Measurements from ENCODE around the gene GCH1.

Gene GCH1

DNA sequence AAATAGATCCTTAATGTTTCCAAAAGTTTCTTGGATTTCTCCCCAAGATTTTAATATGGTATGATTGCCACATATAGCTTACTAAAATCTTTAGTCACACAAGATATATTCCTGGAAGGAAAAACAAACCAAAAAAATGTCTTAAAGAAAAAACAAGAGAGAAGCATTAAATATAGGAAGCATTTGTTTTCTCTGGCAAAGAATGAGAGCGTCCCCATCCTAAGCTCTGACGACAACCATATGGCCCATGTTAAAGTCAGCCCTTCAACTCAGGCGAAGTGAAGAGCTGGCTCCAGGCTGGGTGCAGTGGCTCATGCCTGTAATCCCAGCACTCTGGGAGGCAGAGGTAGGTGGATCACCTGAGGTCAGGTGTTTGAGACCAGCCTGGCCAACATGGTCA lies 35.6 kb downstream of the GCH1 start:
- no peak for DNase-seq (ENCODE audit: low read depth in 2 of 2)

DNA sequence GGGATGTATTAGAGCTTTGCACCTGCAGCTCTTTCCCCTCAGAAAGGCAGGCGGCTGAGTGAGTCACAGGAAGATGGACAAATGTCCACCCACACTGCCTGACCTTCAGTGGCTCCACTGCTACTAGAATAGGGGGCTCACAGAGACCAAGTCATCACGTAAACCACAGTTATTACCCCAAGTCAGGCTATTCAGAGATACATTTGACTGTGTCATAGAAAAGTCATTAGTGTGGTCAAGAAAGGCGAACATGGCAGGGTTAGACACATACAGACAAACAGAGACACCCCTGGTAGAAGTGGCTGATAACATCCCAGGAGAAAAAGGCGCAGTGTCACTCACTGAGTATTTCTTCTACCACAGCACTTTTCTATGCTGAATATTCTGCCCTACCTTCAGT lies 36.0 kb downstream of the GCH1 start:
- no peak for DNase-seq (ENCODE audit: low read depth in 2 of 2)

DNA sequence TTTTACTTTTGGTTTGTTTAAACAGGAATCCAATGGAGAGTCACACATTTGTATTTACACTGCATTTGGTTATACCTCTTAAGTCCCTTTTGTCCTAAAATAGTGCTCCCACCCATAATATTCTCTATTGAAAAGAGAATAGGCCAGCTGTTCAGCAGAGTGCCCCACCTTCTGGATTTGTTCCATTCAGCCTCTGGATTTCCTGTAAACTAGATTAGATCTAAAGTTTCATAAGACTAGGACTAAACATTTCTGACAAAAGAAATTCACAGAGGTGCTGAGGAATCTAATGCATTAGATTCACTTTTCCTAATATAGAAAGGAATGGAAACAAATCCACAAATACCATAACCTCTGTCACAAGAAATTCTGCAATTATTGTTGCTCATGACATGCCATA lies 38.1 kb downstream of the GCH1 start:
- no peak for DNase-seq (ENCODE audit: low read depth in 2 of 2)

DNA sequence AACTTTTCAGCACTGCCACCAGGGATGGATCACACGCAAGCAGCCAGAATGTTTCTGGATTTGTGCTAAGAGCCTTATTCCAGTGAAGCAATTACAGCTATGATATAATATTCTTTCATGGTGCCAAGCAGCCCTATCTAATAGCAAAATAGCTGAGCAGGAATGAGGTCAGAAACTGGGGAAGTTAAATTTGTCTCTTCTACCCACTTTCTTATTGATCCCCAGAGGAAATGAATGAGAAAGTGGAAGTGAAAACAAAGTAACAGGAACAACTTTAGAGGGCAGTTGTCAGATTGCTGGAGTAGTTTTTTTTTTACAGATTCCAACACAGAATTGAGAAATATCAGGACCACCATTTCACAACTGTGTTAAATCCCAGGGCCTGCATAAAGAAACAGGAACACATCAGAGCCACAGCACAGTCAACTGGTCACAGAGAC lies 44.8 kb downstream of the GCH1 start:
- no peak for DNase-seq (ENCODE audit: low read depth in 2 of 2)

DNA sequence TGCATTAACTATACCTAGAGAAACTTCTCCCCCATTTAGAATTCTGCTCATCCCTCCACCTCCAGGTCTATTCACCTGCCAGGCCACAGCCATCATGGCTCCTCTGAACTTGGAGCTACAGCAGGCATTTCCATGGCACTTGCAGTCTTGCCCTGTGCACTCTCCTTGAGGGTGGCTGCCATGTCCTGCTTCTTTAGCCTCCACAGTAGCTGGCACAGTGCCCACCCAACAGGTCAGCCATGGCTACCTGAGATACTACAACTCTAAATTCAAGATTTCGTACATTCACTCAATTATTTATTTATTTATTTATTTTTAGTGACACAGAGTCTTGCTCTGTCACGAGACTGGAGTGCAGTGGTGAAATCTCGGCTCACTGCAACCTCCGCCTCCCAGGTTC lies 46.5 kb downstream of the GCH1 start:
- DNase-seq (ENCODE audit: low read depth in 2 of 2) = no peak

DNA sequence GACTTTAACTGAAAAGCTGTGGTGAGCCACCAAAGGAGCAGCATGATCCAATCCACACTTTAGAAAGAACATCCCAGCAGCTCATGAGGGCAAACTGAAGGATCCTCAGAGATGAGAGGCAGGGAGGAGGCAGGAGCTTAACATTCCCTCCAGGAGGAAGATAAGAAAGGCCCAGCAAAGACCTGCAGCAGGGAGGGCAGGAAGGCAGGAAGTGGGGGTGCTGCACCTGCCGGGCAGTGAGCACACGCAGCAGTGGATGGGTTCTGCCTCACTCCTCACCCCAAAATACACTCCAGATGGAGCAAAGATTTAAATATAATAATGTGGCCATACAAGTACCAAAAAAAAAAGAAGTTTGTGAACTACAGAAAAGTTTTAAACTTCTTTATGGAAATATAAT lies 48.4 kb downstream of the GCH1 start:
- no peak for DNase-seq (ENCODE audit: low read depth in 2 of 2)

DNA sequence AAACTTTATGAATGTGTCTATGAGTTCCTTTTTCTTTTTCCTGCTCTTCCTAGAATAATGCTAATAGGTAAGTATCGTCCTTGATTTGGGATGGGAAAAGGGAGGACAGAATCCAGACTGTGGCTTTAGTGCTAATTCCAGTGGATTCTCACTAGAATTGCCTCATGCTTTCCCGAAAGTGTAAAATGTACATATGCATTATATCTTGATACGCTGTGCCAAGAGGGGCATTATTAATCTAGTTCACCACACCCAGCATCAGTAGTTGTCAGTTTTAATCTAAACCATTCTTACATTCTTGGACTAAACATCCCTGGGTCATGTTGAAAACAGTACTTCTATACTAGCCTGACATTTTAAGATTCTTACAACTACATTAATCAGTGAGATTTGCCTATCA lies 49.3 kb downstream of the GCH1 start:
- no peak for DNase-seq (ENCODE audit: low read depth in 2 of 2)

DNA sequence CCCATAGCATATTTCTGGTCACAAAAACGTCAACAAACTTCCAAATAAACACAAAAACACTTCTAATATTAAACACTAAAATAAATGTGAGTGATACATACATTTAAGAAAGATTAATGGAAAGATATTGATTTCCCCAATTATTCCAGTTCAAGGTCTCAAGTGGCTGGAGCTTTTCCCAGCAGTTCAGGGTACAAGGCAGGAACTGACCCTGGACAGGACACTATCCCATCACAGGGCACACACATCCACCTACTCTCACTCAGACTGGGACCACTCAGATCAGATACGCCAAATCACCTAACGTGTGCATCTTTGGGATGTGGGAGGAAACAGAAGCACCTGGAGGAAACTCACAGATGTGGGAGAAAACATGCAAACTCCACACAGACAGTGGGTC lies 50.4 kb downstream of the GCH1 start:
- no peak for DNase-seq (ENCODE audit: low read depth in 2 of 2)

DNA sequence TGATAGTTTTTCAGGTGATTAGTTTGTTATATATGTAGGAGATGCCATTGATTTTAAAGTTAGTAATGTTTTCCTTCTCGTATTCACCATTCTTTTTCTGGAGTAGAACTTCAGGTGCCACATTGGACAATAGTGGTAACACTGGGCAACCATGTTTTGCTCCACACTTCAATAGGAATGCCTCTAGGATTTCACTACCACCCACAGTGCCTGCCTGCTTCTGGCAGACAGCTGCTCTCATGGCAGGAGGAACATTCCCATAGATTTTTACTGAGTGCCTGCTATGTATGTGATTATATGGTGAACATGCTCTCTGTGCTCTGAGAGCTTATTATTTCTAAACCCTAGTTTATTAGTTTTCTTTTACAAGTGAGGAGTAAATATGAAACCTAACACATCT lies 53.7 kb downstream of the GCH1 start:
- DNase-seq (ENCODE audit: low read depth in 2 of 2) = no peak

DNA sequence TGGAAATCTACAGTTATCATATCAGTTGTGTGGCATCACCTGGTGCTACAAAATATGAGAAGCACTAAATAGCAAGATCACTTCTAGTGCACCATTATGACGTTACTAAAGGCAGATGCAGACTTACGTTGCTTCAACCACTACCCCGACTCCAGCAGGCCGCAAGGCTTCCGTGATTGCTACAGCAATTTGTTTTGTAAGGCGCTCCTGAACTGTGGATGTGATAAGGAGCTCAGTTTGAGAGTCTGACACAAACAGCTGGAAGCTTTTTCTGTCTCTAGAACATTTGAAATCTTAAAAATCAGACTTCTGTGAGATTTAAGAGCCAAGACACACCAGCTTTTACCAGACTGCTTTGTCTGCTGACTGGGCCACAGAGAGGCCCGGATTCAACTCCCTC lies 57.0 kb downstream of the GCH1 start:
- no peak for DNase-seq (ENCODE audit: low read depth in 2 of 2)

DNA sequence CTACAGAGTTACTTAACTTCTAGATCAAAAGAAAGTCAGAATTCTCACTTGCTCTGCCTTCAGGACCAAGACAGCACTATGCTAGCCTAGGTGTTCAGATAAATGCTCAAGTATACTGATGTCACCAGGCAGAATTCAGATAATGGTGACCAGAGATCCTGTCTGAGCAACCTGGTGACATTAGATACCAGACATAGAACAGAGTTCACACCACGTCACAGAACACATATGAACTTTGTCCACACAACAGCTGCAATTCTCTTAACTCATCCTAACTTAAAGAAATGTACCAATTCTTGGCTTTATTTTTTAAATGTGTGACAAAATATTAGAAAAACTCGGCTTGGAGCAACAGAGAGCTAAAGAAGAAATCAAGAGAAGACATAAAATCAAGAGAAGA lies 58.1 kb downstream of the GCH1 start:
- DNase-seq (ENCODE audit: low read depth in 2 of 2) = no peak

DNA sequence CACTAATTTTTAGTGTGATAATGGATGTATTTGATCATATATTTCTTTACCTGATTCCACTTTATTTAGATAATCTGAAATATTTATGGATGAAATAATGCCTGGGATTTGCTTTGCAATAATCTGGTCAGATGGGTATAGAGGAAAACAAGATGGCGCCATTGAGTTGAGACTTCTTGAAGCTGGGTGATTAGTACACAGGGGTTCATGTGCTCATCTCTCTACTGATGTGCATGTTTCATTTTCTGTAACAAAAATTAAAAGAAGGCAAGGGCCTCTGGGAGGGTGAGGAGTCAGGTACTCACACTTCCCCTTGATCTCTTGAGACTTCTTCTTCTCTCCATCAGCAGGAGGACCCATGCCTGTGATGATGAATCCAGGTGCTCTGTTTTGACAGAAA lies 61.8 kb downstream of the GCH1 start:
- DNase-seq (ENCODE audit: low read depth in 2 of 2) = no peak

DNA sequence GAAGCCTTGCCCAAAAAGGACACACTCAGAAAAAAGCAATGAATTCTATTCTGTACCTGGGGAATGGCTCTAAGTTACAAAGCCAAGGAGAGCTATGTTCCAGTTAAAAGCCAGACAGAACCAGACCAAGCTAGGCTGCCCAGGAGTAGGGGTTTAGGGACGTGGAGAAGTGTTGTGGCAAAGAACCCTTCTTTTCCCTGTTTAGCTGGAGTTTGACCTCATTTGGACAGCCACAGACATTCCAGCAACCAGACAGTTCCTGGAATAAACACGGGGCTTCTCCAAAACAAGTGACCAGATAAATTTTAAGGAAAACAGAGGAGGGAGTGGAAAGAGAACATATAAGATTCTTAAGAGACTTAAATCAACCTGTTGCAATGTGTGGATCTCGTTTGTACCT lies 62.3 kb downstream of the GCH1 start:
- DNase-seq (ENCODE audit: low read depth in 2 of 2) = no peak

DNA sequence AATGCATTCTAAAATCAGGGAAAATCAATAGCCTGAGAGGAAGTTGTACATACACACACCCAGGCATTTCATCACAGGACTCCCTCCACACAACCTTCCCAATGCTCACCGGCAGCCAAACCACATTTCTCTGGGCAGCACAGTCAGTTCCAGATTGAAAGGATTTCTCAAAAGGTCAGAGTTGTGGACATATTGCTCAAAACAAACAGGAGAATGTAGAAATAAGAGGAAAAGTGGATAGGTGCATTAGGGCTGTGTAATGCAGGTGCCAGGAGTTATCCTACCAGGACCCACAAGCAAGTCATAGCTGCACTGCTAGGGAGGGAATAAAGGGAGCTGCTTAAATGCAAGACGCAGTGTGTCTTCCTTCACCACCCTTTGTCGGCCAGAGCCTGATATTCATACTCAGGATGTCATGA lies 62.9 kb downstream of the GCH1 start:
- no peak for DNase-seq (ENCODE audit: low read depth in 2 of 2)

DNA sequence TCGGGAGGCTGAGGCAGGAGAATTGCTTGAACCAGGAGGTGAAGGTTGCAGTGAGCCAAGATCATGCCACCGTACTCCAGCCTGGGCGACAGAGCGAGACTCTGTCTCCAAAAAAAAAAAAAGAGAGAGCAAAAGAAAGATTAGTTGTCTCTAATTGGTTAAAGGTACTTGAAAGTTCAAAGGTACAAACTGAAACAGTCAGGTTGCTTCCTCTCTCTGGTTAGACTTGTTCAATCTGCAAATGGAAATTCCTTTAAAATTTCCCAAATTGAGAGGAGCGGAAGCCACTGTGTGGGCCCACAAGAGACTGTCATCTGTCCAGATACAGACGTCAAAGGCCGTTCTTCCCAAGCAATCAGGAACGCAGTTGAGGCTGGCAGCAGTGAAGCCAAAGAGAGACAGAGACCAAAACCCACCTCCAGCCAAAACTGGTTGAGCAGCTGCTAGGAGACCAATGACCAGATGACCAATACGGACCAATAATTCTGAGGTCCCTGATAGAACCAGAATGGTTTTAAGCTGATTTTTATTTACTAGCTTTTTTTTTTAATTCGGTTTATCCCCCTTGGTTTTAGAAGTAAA lies 63.6 kb downstream of the GCH1 start:
- DNase-seq (ENCODE audit: low read depth in 2 of 2) = no peak

DNA sequence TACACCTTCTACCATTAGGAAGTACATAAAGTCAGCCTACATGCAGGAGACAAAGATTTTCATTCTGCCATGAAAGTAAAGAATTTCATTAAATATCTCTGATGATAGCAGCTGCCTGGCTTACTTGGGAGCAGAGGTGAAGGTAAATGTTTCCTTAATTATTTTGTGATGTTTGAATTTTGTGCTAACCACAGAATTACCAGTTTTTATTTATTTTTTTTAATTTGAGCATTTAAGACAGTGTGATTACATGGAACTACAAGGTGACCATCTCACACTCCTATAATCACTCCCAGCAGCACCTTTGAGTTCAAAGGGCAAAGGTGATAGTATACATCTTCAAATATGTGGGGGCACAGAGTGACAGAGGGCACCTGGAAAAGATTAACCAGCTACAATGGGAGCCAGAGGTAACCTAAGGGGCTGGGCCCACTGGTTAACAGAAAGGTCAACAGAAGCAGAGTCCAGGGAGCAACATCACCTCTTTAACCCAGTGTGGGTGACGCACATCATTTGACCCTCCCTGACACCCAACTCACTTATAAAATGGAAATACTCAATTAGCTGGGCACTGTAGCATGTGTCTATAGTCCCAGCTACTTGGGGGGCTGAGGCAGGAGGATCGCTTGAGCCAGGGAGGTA lies 65.0 kb downstream of the GCH1 start:
- no peak for DNase-seq (ENCODE audit: low read depth in 2 of 2)

DNA sequence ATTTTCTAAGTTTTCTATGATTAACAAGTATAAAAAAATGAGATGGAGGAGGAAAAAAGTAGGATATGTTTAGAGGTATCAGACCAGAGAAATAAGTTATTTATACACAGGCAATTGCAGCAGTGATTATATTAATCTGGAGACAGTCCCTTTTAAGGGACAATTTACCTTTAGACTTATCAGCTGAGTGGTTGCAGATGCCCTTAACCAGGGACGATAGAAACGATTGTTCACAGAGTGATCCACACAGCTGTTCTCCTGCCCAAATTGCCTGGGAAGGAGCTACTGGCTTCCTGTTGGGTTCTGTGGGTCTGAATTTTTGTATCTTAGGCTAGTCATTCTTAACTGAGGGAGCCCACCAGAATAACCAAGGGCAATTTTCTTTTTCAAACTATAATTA lies 66.4 kb downstream of the GCH1 start:
- no peak for DNase-seq (ENCODE audit: low read depth in 2 of 2)

DNA sequence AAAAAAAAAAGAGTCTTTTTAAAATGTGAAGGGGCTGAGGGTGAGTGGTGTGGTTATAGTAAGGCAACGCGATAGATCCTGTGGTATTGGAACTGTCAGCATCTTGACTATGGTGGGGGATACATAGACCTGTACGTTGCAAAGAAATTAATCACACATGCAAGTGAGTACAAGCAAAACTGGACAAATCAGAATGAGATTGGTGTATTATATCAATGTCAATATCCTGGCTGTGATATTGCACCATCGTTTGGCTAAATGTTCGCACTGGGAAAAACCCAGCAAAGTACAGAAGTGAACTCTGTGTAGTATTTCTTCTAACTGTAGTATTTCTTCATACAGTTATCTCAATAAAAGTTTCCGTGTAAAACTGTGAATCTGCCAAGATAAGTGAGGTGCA lies 67.9 kb downstream of the GCH1 start:
- no peak for DNase-seq (ENCODE audit: low read depth in 2 of 2)

DNA sequence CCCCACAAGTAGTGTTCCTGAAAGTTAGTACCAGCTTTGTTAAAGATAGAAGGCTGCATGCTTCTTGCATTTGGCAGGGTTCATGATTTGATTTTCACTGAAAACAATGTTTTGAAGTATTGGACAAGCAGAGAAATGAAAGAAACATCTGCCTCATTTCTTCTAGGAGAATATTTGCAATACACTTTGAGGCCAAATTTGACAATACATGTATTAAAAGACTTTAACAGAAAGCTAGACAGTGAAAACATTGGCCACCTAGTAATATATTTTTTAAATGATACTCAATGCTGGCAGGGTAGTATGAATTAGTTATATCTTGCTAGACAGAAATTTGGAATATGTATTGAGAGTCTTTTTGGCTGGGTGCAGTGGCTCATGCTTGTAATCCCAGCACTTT lies 68.5 kb downstream of the GCH1 start:
- no peak for DNase-seq (ENCODE audit: low read depth in 2 of 2)

DNA sequence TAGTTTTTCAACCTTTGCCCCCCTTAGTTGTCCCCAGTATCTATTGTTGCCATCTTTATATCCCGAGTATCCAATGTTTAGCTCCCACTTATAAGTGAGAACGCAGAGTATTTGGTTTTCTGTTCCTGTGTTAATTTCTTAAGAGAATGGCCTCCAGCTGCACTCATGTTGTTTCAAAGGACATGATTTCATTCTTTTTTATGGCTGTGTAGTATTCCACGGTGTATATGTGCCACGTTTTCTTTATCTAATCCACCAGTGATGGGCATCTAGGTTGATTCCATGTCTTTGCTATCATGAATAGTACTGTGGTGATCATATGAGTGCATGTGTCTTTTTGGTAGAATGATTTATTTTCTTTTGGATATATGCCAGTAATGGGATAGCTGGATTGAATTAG lies 72.0 kb downstream of the GCH1 start:
- no peak for DNase-seq (ENCODE audit: low read depth in 2 of 2)

DNA sequence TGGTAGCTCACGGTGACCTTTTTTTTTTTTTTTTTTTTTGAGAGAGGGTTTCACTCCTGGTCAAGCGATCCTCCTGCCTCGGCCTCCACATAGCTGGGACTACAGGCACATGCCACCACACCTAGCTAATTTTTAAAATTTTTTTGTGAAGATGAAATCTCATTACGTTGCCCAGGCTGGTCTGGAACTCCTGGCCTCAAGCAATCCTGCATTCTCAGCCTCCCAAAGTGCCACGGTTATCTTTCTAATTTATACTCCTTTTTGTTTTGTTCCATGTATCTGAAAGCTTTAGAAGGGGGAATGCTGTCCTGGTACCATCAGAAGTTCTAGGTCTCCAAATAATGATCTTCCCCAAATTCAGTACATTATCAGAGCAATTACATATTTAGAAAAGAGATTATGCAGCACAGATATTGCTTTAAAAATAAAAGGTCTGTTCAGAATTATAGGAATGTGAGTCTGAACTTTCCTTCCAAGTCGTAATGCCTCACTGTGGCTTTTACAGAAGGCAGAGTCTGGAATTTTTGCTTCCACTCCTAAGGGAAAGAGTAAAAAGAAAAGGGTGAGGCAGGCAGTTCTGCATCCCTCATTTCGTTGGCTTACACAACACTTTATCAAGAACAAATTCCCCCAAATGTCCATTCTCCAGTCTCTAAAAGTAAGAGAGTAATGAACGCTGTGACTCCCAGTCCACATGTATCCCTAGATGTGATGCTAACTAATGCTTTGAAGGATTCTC lies 73.0 kb downstream of the GCH1 start:
- DNase-seq (ENCODE audit: low read depth in 2 of 2) = no peak

DNA sequence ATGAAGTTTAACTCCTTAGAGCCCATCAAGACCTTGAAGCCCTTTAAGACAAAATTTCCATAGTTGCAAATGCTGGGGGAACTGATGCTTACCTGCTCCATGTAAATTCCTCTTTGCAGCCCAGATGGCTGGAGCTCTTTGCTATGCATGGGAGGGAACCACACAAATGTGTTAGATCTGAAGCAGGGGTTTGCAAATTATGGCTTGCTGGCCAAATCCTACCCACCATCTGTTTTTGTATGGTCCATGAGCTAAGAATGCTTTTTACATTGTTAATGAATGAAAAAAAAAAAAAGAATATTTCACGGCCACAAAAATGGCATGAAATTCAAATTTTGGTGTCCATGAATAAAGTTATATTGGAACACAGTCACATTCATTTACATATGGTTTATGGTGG lies 74.6 kb downstream of the GCH1 start:
- no peak for DNase-seq (ENCODE audit: low read depth in 2 of 2)

DNA sequence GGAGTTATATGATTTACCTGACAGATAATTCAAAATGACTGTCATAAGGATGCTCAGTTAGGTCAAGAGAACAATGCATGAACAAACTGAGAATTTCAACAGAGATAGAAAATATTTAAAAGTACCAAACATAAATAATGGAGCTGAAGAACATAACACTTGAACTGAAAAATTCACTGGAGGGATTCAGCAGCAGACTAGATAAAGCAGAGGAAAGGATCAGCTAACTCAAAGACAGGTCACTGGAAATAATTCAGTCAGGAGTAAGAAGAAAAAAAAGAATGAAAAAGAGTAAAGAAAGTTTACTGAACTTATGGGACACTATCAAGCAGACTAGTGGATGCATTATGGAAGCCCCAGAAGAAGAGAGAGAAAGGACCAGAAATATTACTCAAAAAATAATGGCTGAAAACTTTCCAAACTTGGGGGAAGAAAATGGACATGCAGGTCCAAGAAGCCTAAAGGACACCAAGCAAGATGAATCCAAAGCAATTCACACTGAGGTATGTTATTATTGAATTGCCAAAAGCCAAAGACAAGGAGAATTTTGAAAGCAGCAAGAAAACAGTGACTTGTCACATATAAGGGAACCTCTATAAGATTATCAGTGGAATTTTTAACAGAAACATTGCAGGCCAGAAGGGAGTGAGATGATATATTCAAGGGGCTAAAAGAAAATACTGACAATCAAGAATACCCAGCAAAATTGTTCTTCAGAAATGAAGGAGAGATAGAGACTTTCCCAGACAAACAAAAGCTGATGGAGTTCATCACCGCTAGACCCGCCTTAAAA lies 78.7 kb downstream of the GCH1 start:
- no peak for DNase-seq (ENCODE audit: low read depth in 2 of 2)
